ENCODE measurements around the gene ARID5A.
A peak's percentile ranks its signal among the peaks of the same experiment; 100 is the strongest.
"Not testable (repeated sequence)": the region's sequence is repeated elsewhere in the genome, so short reads cannot be mapped to it uniquely, and the experiment has no call there.

The ARID5A gene

DNA sequence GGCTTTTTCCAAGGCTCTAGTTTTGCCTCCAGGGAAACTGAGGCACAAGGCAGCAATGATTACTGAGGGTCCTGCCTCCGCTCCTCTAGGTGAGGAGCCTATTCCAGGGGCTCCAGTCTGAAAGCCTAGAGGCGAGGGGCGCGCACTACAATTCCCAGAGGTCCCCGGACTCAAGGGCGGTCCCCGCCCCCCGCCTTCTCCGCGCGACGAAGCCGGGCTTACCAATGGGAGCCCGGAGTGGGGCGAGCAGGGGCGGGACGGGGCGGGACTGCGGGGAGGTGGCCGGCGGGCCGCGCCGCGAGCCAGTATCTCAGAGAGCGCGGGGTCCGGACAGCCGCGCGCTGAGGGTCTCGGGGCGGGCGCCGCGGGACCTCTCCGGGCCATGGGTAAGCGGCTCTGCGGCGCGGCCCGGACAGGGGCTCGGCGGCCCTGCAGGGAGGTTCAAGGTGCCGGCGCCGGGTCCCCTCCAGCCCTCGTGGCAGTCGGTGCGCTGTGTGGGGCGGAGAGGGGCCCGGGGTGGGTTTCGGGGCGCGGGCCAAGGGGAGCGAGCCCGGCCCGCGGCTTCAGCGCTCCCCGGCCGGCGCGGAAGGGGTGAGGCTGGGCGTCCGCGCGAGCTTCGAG is at the start of gene ARID5A:
Gene ARID5A (plus strand): TSS at position 308 of the 621 bp plus-strand sequence. CDS start 75 bp downstream, at position 383.
- DNase-seq: peak; percentile 57

DNA sequence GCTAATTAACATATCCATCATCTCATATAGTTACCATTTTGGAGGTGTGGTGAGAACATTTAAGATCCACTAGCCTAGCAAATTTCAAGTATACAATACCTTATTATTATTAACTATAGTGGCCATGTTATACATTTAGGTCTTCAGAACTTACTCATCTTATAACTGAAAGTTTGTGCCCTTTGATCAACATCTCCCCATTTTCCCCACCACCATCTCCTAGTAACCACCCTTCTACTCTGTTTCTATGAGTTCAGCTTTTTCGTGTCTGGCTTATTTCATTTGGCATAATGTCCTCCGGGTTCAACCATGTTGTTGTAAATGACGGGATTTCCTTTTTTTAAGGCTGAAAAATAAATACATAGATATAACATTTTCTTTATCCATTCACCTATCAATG is 47.3 kb upstream of the ARID5A start:
- no peak for DNase-seq

- no peak for DNase-seq
These were observed 46.9 kb upstream of the ARID5A start for GRCh38 chr2:96489663-96490062.

- DNase-seq: no peak
These were observed 44.6 kb upstream of the ARID5A start for GRCh38 chr2:96491860-96492497.

DNA sequence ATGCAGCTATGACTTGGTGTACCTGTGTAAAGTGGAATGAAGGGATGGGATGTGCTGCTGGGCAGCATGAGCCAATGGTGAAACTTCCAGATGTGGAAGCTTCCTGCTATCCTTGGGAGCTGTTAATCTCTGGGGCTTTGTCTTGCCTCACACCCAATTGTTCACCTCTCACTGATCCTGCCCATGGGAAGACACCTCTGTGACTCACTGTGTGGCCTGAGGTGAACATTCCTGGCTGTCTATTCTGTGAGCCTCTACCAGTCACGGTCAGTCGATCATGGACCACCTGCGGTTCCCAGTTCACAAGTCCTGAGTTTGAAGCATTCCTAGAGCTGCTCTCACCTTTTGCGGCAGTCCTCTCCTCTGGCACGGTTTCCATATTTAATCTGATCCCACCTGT is 43.5 kb upstream of the ARID5A start:
- DNase-seq: no peak

DNA sequence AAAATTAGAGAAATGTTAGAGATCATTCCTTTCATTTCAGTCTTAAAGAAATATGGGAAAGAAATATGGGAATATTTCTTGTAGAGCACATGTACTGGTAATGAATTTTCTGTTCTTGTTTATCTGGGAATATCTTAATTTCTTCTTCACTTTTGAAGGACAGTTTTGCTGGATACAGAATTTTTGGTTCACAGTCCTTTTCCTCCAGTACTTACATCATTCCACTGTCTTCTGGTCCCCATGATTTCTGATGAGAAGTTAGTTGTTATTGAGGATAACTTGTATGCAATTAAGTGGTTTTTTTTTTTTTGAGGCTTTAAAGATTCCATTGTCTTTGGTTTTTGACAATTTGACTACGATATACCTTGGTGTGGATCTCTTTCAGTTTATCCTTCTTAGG is 42.4 kb upstream of the ARID5A start:
- DNase-seq: no peak

GRCh38 chr2:96495982-96496629 is 40.4 kb upstream of the ARID5A start:
- no peak for DNase-seq

DNA sequence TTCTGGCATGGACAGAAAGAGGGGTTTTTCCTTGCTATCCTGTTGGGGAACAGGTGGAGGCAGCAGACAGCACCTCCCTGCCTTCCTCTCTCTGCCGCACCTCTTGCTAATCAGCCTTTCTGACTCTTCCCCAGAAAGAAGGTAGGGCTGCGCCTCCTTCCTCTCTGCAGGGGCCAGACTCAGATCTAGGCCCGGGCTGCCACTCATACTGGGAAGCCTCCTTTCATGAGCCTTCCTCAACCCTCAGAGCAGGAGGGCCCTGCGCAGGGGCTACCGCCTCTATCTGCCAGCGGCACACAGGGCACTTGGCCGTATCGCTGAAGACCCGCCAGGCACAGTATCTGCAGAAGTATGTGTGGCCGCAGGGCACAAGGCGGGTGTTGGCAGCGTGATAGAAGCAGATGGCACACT is 38.5 kb upstream of the ARID5A start:
- DNase-seq: no peak

DNA sequence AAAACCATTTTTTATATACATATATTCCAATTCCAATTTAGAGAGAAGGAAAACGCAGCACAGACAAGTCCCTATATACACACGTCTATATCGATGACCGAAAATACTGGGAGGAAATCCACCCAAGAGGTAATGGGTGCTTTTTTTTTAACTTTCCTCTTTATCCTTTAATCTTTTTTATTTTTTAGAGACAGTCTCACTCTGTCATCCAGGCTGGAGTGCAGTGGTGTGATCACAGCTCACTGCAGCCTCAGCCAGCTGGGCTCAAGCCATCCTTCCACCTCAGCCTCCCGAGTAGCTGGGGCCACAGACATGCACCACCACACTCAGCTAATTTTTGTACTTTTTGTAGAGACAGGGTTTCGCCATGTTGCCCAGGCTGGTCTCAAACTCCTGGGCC is 37.9 kb upstream of the ARID5A start:
- DNase-seq: not testable (repeated sequence)

- DNase-seq: no peak
These were observed 37.2 kb upstream of the ARID5A start for GRCh38 chr2:96499061-96499960.

GRCh38 chr2:96500385-96501066 is 36.0 kb upstream of the ARID5A start:
- DNase-seq: no peak

GRCh38 chr2:96501471-96501874 is 35.1 kb upstream of the ARID5A start:
- no peak for DNase-seq

DNA sequence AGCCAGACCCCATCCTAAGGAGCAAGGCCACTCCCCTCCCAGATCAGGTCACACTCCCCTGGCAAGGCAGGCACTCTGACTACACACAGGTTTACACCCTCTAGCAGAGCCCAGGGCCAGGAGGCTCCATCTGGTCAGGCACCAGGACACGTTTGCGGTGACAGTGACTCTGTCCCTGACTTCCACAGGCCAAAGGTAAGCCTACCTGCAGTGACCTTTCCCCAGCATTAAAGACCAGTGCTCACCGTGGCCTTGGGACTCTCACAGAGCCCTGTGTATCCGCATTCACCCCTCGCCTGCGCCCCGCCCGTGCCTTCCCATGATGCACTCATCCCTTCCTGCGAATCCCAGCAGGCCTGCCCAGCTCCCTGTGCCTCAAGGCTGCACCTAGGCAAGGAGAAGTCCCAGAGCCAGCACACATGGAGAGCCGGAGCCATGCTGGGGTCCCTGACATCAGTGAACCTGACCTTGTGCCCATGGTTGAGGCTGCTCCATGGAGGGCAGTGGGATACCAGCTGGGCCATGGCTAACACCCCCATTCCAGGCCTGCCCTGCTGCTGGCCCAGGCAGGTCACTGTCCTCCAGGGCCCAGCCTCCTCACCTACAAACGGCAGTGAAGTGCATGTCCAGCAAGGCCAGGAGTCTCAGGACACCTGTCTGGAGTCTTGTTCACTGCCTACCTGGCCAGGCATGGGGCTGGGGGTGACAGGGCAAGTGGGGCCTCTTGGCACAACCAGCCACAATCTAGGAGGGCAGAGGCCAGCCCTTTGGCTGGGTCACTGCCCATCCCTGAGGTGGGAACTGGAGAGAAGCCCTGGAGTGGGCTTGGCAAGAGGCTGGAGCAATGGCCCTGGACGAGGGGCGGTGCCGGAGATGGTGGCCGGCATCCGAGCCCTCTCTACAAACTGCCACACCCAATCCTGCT is 34.4 kb upstream of the ARID5A start:
- no peak for DNase-seq

GRCh38 chr2:96502891-96503636 is 33.5 kb upstream of the ARID5A start:
- DNase-seq: no peak

DNA sequence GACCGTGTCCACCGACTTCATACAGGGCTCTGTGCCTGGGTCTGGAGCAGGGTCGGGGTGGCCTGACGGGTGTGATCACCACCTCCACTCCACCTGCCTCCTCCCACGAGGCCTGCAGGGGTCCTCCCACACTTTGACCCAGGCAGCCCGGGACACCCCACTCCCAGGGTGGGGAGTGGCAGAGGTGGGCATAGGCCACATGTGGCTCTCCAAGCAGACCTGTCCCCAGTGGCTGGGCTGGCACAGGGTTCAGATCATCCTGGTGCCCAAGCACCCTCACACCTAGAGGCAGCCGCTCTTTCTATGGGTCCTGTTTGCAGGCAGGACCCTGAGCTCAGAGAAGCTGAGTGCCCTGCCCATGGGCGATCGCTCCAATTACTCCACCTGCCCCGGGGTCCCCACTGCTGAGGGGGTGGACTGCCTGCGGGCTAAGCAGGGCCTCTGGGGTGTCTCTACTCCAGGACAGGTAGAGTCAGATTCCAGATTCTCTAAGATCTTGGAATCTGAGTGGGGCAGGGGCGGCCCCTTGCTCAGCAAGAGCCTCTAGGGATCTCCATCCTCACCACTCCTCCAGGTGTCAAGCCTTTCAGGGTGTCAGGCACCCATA is 32.8 kb upstream of the ARID5A start:
- no peak for DNase-seq

- DNase-seq: no peak
These were observed 31.2 kb upstream of the ARID5A start, which contains the start of gene NEURL3 for GRCh38 chr2:96505231-96505889. NEURL3 (minus strand) TSS chr2:96505357; CDS start chr2:96505286, 71 bp downstream.

DNA sequence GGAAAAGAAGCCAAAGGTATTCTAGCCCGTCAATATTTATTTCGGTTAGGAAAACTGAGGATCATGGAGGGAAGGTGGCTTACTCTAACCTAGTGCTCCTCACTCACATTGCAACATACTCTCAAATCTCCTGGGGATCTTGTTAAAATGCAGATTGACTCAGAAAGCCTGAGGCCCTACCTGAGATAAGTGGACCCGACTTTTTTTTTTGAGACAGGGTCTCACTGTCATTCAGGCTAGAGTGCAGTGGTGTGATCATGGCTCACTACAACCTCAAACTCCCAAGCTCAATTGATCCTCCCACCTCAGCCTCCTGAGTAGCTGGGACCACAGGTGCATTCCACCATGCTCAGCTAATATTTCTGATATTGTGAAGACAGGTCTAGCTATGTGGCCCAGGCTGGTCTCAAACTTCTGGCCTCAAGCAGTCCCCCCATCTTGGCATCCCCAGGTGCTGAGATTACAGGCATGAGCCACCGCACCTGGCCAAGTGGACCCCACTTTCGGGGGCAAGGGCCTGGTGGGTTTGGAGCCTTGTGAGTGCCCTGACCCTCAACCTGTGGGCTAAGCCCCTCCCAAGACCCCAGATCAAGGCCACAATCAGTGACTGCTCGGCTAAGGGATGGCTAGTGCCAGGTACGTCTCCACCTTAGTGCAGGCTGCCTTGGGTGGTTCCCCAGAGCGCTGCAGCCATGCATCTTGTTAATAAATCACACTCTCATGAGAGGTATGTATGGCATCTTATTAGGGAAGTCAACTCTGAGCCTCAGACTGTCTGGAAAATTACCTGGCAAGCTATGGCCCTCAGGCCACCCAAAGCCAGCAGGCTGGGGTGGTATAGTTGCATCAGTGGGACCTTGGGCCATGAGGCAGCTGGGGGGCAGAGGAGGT is 30.3 kb upstream of the ARID5A start:
- DNase-seq: no peak

DNA sequence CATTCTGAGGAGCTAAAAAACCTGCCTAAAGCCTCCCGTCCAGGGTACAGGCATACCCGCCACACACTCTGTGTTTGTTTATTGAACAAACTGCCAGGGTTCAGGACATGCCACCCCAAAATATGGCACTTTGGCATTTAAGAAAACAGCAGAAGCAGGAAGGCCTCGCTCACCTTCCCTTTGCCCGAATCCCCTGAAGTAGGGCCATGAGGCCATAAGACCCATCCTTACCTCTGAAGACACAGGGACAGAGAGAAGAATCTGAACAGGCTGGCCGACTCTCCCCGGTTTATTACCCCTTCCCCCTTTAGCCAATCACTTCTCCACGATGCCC is 29.7 kb upstream of the ARID5A start:
- DNase-seq: no peak
